CD4-positive, alpha-beta T cell treated with Interleukin-6 at 100 ng/mL for 8 hours (primary cell): ENCODE results near the gene SULT6B1.
"Not testable (repeated sequence)": the region's sequence is repeated elsewhere in the genome, so short reads cannot be mapped to it uniquely, and the experiment has no call there.

Experiments used
- DNase-seq: peaks from one replicate; pipeline ENCODE4 v3.0.0-alpha.2; 2020; ENCODE audit warnings: mixed read lengths, low spot score

The SULT6B1 gene

DNA sequence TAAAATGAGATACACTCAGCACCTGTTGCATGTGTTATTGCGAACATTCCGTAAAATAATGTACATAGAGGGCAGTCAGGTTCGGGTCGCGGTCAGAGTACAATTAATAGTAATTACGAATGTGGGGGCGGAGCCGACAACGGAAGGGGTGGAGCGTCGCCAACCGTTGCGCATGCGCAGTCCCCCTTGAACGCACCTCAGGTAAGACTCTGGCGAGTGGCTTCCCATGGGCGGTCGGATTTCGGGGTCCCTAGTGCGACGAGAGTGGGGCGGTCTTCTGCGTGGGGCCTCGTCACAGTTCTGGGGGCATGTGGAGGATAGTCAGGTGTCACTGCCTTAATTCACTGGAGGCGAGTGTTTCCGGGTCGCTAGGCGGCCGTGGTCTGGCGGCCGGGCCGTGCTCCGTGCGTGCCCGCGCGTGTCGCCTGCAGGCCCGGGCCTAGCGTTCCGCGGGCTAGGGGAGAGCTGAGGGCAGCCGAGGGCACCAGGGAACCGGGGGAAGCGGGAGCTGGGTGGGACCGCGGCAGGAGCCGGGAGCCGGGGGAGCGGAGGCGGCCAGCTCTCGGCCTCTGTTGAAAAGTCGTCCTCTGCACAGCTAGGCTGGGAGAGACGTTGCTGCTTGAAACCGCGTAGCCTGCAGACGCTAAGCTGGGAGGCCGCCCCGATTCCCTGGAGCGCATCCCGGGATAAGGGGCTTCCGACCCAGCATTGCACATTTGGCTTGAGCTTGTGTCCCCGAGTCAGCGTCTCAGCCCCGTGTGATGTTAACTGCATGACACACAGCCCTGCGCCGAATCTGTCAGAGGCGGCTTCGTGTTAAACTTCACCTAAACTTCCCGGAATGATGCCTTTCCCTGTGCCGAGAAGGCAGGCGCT is 8.1 kb upstream of the SULT6B1 start, which contains the start of gene CEBPZOS:
Gene CEBPZOS (plus strand): TSS at position 177 of the 876 bp plus-strand sequence. CDS start 3,209 bp downstream, outside the sequence.
- peak; percentile 88 for DNase-seq

DNA sequence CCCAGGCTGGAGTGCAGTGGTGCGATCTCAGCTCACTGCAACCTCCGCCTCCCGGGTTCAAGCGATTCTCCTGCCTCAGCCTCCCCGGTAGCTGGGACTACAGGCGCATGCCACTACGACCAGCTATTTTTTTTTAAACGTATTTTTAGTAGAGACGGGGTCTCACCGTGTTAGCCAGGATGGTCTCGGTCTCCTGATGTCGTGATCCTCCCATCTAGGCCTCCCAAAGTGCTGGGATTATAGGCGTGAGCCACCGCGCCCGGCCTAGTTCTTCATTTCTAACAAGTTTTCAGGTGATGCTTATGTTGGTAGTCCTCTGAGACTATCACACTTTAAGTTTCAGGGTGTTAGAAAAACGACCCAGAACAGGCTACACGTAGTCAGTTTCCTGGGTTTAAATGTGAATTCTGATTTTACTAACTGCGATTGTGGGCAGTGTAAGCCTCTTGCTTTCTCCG is 7.4 kb upstream of the SULT6B1 start:
- DNase-seq, result not testable (repeated sequence)

DNA sequence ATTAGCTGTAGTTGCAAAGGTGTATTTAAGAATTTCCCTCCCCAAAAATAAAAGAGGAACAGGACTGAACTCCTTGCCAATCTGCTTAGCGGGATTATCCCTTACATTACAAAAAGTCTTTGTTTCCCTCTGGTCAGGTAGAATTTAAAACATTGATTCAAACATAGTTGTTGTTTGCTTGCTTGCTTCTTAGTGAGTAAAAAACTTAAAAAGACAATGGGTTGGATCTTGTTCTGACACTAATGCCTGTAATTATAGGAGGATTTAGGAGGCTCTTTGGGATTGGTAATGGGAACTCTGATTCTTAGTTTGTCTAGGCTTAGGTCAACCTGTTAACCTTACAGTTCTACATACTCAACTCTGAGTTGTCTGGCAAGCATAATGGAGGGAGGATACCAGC is 4.1 kb upstream of the SULT6B1 start:
- no peak for DNase-seq

DNA sequence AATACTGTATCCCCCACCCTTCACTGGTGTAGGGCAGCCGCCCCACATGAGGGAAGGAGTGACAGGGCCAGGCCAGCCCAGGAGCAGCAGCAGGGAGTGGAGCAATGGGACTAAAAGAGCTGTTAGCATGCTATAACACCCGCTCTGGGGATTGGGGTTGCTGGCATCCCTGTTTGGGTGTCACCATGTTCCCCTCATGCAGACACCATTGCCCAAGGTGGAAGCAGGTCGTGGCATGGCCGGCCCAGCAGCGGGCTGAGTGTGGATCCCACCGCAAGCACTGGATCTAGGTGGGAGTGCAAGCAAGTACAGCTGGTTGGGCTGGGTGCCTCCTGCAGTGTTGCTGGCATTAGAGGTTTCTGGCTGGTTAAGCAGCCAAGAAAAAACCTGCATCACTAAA is 3.3 kb upstream of the SULT6B1 start:
- DNase-seq, result no peak

DNA sequence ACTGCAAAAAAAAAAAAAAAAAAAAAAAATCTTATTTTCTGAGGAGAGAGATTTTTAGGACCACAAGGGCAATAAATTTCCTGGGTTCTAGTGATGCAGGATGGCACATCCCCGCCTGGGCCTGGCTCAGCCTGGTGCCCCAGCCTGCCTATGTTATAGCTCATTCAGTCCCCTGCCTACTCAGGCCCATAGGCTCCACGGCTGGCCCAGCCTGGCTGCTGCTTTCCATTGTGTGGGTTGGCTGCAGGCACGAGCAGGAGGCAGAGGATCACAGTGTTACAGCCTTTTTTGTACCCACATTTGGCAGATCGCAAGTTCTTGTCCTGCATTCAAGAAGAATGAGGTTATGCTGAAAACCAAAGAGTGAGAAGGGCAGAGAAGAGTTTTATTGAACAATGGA is 2.8 kb upstream of the SULT6B1 start:
- no peak for DNase-seq

DNA sequence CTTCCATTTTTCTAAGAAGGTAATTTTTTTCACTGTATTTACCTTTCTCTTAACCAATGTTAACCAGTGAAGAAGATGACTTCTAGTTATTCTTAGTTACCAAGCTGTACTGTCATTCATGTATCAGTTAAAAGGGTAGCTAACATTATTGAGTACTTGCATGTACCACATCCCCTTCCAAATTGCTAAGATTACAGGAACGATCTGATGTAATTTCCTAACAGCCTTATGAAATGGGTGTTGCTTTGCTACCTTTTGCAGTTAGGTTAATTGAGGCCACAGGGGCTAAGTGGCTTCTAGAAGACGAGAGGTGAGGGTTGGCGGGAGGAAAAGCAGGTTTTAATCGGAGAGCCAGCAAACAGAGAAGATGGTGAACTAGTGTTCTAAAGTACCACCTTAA is 1.8 kb upstream of the SULT6B1 start:
- DNase-seq, result no peak

DNA sequence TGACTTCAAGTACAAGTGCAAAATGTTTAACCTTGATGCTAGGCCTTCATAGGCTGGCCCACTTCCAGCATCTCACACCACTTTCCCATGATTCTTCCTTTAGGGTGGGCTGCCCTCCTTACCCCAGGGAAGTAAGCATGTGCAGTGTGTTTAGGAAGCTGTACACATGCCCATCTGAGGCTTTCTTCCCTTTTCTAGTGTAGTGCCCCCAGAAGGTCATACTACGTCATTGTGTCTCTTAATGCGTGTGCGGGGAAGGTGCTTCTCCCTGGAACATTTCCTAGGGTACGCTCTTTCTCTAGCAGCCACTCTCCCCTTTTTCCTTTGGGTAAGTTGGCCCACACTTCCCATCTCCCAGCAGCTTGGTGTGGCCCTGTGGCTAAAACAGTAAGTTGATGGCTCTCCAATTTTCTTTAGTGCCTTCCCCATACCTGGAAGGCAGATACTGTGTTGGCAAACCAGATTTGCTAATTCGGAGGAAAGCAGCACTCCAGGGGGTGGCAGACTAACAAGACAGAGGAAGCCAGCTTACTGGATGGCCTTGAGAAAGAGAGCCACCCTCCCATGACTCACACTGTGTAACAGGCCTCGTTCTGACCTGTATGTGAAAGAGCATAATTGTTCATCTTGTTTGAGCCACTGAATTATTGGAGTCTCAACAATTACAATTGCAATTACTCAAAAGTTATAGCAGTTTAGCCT is 1.1 kb upstream of the SULT6B1 start:
- DNase-seq, result no peak

DNA sequence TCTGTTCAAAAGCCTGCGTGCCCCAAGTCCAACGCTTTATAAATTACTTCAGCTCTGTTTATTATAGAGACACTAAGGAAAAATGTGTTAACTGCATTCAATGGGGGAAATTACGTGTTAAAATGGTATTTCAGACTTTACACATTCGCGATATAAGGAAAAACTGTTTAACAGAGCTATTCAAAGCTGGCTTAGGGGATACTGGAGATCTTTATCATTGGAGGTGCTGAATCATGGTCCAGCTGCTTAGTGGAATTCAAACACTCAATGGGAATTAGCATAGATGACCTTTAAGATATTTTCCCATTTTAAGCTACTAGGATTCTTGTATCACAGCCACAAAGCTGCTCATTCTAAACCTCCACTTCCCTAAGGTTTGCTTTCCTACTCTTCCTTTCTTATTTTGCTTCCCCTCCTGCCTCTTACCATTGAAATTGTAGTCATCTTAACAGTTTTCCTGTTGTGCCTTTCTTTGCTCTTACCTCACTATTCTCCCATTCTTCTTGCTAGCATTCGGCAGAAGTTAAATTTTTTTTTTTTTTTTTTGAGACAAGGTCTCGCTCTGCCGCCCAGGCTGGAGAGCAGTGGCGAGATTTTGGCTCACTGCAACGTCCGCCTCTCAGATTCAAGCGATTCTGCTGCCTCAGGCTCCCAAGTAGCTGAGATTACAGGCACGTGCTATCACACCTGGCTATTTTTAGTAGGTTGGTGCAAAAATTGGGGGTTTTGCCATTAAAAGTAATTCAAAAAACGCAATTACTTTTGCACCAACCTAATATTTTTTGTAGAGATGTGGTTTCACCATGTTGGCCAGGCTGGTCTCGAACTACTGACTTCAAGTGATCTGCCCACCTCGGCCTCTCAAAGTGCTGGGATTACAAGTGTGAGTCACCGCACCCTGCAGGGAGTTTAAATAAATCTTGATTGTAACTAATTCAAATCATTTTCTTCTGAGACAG is 6.5 kb downstream of the SULT6B1 start:
- DNase-seq, result no peak

DNA sequence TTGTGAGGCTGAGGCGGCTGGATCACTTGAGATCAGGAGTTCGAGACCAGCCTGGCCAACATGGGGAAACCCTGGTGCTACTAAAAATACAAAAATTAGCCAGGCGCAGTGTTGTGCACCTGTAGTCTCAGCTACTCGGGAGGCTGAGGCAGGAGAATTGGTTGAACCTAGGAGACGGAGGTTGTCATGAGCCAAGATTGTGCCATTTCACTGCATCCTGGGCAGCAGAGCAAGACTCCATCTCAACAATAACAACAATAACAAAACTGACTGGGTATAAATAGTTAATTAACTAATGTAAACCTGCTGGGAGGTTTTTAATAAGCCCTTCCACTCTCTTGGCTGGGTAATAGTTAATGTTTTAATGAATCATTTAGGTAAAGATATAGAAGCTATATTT is 7.8 kb downstream of the SULT6B1 start:
- DNase-seq, result no peak

DNA sequence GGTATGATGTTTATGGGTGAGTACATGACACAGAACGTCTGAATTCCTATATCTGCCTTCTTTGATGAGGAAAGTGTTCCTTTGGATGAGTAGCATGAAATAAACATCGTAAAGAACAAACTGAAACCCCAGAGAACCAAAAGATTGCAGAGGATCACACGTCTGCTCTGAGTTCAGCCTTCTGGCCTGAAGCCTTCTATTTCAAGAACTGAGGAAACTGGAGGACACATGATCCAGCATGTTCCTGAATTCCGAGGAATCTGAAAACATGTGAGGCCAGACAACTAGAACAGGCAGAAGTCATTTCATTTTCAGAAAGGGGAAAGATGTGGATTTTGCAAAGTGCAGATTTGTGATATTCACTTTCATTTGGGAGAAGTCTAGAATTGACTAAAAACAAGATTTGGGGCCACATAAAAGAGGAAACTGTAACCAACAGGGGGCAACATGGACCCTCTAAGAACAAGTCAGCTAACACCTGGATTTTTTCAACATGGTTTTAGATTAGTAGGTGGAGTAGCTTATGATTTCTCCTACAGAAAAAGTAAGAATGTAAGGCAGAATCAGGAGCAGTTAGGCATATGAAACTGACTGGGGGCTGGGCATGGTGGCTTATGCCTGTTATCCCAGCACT is 8.3 kb downstream of the SULT6B1 start:
- DNase-seq, result no peak

DNA sequence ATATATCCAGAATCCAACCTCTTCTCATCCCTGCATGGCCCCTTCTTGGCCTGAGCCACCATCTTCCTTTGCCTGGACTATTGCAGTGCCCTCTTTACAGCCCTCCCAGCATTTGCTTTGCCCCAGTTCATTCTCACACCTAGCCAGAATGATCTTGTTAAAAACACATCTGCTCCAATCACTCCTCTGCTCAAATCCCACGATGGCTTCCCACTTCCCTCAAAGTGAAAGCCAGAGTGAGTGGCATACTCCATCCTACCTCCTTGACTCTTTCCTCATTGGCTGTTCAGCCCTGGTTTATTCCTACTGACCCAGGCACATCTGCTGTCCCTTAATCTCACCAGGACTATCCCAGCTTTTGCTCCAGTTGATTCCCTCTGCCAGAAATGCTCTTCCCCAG is 14.7 kb downstream of the SULT6B1 start:
- no peak for DNase-seq

DNA sequence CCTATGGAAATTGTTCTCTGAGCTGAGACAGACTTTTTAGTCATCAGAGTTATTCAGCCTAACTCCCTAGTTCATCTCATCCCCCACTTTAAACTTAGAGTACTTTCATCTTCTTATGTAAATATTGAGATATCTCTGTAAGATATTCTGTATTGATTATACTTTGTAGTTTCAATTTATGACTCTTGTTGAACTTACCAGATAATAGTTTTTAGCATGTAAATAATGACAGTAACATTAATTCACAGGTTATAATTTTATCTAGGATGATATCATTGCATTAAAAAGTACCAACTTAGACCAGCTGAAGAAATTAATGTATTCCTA is 16.9 kb downstream of the SULT6B1 start:
- DNase-seq, result no peak

DNA sequence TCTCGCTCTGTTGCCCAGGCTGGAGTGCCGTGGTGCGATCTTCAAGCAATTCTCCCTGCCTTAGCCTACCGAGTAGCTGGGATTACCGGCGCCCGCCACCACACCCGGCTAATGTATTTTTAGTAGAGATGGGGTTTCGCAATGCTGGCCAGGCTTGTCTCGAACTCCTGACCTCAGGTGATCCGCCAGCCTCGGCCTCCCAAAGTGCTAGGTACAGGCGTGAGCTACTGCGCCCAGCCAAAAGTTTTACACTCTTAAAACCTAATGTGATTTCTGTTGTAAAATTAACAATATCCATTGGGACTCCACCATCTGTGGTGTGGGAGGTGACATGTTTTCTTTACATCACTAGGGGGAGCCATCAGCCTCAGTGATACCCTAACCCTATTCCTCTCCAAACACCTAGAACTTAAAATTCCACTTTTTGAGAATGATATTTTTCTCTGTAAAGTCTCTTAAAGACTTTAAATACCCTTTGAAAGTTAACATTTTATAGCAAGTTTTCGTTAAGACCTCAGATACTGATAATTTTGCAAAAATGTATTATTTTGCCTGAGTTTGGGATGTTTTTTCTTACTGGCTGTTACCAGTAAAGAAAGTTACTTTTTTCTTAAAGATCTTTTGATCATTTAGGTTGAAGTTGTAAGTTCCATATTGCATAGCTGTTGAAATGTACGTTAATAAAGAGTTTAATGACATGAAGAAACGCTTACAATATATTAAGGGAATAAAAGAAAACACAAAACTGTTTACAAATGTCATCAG is 20.1 kb downstream of the SULT6B1 start:
- DNase-seq, result peak; percentile 41

DNA sequence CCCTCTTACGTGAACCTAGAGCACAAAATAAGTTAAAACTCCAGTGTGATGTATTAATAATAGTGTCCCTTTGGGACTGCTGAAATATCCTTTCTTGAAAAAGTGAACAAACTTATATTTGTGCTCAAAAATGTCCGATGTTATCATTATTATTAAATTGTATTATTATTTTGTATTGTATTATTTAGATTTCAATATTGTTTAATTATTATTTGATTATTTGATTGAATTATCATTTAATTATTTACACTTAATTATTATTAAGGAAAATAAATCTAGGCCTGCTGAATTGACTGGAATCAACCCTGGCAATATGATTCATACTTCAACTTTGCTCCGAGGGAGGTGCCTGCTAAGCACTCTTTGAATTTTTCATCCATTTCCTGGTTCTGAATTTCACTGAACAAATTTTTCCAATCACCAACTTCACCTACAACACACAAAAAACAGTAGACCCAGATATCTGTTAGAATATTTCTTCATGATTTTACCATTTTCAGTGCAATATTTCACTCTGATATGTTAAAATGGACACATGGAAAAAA is 20.8 kb downstream of the SULT6B1 start:
- DNase-seq, result no peak

DNA sequence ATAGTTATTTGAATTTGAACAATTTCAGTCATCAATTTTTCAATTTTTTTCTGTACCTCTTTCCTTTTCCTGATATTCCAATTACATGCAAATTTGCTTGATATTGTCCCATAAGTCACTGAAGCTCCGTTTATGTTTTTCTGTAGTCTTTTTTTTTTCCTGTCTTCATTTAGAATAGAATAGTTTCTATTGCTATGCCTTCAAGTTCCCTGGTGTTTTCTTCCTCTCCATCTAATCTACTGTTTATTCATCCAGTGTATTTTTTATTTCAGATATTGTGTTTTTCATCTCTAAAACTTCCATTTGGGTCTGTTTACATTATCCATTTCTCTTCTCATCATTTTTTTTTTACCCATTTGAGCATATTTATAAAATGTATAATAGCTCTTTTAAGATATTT is 23.7 kb downstream of the SULT6B1 start:
- DNase-seq, result no peak

DNA sequence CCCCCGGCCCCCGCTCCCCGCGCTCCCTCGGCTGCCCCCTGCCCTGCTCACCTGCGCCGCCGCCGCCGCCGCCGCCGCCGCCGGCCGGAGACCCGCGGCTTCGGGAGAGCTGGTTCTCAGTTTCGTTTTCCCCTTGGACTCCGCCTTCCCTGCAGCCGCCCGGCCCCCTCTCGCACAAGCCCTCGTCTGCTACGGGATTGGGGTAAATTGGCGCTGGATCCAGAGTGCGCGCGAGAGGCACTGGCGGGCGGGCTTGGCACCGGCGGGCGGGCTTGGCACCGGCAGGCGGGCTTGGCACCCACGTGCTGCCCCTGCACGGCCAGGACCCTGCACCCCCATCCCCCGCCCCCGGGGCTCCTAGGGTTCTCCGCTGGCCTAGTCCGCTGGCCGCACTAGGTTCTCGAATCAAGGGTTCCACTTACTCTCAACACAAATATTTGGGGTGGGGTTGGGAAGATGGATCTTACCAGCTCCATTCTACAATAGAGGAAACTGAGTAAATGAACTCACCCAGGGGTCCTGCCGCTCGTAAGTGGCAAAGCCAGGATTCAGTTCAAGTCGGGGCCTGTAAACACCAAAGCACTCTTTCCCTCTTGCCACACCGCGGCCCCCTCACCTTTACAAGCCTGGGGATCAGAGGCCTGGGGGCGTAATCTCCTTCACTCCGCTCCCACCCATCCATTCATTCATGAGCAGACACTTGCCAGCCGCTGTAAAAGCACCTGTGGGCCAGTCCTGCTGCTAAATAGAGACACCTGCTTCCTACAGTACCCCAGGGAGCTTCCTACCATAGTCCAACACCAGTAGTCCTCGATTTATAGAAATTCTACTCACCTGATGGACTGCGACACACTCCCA is 31.4 kb downstream of the SULT6B1 start, which contains the start of gene EIF2AK2:
Gene EIF2AK2 (minus strand): TSS at position 124 of the 858 bp plus-strand sequence. CDS start 9,174 bp downstream, outside the sequence.
- peak; percentile 78 for DNase-seq

DNA sequence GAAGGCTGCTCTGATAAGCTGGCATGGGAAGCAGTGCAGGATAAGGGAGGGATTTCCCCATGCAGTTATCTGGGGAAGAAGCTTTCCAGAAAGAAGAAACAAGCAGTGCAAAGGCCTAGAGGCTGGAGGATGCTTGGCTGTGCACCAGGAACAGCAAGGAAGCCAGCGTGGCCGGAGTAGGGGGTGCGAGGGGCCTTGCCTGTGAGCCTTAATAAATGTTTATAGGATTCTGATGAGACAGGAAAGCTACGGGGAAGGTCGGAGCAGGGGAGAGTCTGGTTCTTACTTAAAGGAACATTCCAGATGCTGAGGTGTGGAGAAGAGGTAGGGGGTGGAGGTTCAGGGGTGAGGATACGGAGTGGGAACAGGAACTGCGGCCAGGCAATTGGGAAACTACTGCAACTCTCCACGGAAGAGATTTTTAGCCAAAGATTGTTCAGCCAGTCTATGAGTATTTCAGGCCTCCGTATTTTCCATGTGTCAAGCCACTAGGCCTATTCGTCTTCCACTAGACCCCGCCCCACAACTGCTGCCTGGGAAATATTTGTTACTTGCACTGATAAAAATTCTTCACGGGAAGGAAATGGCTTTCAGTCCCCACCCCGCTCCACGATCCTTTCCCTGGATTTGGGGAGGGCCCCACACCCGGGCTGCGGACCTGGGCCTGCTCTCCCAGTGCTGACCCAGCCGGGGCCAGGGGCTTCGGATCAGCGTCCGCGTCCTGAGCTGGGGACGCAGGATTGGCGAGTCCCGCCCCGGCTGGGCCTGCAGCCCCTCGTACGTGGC is 32.2 kb downstream of the SULT6B1 start:
- DNase-seq, result no peak

DNA sequence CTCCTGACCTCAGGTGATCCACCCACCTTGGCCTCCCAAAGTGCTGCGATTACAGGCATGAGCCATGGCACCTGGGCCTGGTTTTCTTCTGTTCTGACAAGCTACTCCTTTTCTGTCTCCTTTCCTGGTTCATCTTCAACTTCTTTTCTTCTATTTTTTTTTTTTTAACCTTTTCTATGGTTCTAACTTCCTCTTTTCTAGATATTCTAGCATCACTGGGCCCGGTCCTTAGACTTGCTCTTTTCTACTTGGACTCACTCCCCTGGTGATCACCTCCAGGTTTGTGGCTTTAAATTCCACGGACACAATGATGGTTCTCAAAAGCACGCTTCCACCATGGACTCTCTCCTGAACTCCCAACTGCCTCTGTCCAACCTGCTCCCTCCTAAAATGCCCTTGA is 33.7 kb downstream of the SULT6B1 start:
- no peak for DNase-seq

DNA sequence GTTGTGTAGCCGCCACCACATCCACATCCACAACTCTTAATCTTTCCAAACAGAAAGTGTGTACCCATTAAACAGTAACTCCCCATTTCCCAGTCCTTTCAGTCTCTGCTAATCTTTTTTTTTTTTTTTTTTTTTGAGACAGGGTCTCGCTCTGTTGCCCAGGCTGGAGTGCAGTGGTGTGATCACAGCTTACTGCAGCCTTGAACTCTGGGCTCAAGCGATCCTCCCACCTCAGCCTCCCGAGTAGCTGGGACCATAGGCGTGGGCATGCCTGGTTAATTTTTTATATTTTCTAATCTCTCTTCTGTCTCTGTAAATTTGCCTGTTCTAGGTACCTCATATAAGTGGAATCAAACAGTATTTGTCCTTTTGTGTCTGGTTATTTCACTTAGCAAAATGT is 35.2 kb downstream of the SULT6B1 start:
- DNase-seq, result no peak
